ENCODE measurements around the gene CEND1.
"Not testable (repeated sequence)": the region's sequence is repeated elsewhere in the genome, so short reads cannot be mapped to it uniquely, and the experiment has no call there.

The CEND1 gene

GRCh38 chr11:746289-747157 is 43.4 kb downstream of the CEND1 start:
- TF ChIP-seq ZNF274 (IDR thresholded peaks at IDR 0.05; ENCODE audit: low read depth, low read length) = no peak

DNA sequence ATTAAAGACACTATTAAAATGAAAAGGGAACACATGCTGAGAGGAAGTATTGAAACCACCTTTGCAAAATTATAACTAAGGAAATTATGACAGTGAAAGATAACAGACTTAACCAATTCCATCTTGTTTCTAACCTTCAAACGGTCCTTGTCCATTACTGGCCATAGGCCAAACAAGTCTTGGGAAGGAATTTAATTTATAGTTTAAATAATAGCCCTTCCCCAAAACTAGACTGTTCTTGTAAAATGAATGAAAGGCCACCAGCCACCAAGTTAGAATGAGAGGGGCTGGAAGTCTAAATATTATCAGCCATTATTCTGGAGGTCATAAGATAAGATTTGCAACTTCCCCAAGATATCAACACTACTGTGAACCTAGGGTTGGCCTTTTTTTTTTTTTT is 44.5 kb downstream of the CEND1 start:
- TF ChIP-seq ZNF274 (IDR thresholded peaks at IDR 0.05; ENCODE audit: low read depth, low read length) = no peak
- no peak overlapping the region for H3K4me3 ChIP-seq (ENCODE audit: low read length)

More at GRCh38 chr11:746289-747157, 43.4 kb downstream of the CEND1 start:
- peak overlapping the region; percentile 84; the same call in 1 of the 2 replicates for H3K4me3 ChIP-seq (ENCODE audit: low read length)

DNA sequence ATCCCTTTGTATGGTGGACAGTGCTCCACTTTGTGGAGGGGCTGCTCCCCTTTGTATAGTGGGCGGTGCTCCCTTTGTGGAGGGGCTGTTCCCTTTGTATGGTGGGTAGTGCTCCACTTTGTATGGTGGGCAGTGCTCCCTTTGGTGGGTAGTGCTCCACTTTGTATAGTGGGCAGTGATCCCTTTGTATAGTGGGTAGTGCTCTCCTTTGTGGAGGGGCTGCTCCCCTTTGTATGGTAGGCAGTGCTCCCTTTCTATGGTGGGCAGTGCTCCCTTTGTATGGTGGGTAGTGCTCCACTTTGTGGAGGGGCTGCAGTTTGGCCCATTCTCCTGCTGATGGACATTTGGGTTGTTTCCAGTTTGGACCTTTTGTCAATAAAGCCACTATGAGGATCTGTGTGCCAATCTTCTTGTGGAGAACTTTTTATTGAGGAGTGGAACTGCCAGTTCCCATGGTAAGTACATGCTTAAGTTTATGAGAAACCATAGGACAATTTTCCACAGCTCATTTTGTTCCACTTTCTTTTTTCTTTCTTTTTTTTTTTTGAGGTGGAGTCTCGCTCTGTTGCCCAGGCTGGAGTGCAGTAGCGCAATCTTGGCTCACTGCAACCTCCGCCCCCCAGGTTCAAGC is 47.2 kb downstream of the CEND1 start:
- no peak for TF ChIP-seq ZNF274 (IDR thresholded peaks at IDR 0.05; ENCODE audit: low read depth, low read length)
- H3K4me3 ChIP-seq (ENCODE audit: low read length) = no peak overlapping the region

GRCh38 chr11:742156-742546 is 47.7 kb downstream of the CEND1 start:
- TF ChIP-seq ZNF274 (IDR thresholded peaks at IDR 0.05; ENCODE audit: low read depth, low read length) = no peak

DNA sequence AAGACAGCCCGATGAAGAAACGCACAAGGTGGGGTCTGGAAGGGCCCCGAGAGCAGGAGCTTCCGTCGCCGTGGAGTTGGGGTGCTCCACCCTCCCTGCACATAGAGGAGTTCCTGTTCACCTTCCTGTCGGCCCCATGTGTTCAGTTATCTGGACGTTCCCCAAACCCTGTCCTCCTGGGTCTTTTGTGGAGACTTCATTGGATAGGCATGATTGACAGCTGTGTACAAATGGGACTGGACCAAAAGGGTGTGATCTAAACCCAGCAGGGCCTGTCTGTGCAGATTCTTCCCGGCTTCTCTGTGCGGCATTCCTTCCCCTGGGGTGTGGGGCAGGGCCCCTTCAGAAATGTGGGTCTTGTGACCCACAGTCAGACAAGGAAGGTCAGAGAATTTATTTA is 52.0 kb downstream of the CEND1 start:
- H3K4me3 ChIP-seq (ENCODE audit: low read length) = not testable (repeated sequence)

More at GRCh38 chr11:742156-742546, 47.7 kb downstream of the CEND1 start:
- H3K4me3 ChIP-seq (ENCODE audit: low read length) = no peak overlapping the region

- no peak overlapping the region for H3K4me3 ChIP-seq (ENCODE audit: low read length)
- TF ChIP-seq ZNF274 (IDR thresholded peaks at IDR 0.05; ENCODE audit: low read depth, low read length) = no peak
Observed at GRCh38 chr11:737366-737765, 52.5 kb downstream of the CEND1 start.

Data from GM08714 (cell line).